CD4-positive, alpha-beta T cell treated with Interleukin-6 at 100 ng/mL for 8 hours (primary cell): ENCODE results near the gene COG8.
A peak's percentile ranks its signal among the peaks of the same experiment; 100 is the strongest.
"Not testable (repeated sequence)": the region's sequence is repeated elsewhere in the genome, so short reads cannot be mapped to it uniquely, and the experiment has no call there.

Experiments
- DNase-seq: peaks from one replicate; pipeline ENCODE4 v3.0.0-alpha.2; 2020; ENCODE audit warnings: mixed read lengths, low spot score

The COG8 gene, protein sequence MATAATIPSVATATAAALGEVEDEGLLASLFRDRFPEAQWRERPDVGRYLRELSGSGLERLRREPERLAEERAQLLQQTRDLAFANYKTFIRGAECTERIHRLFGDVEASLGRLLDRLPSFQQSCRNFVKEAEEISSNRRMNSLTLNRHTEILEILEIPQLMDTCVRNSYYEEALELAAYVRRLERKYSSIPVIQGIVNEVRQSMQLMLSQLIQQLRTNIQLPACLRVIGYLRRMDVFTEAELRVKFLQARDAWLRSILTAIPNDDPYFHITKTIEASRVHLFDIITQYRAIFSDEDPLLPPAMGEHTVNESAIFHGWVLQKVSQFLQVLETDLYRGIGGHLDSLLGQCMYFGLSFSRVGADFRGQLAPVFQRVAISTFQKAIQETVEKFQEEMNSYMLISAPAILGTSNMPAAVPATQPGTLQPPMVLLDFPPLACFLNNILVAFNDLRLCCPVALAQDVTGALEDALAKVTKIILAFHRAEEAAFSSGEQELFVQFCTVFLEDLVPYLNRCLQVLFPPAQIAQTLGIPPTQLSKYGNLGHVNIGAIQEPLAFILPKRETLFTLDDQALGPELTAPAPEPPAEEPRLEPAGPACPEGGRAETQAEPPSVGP

DNA sequence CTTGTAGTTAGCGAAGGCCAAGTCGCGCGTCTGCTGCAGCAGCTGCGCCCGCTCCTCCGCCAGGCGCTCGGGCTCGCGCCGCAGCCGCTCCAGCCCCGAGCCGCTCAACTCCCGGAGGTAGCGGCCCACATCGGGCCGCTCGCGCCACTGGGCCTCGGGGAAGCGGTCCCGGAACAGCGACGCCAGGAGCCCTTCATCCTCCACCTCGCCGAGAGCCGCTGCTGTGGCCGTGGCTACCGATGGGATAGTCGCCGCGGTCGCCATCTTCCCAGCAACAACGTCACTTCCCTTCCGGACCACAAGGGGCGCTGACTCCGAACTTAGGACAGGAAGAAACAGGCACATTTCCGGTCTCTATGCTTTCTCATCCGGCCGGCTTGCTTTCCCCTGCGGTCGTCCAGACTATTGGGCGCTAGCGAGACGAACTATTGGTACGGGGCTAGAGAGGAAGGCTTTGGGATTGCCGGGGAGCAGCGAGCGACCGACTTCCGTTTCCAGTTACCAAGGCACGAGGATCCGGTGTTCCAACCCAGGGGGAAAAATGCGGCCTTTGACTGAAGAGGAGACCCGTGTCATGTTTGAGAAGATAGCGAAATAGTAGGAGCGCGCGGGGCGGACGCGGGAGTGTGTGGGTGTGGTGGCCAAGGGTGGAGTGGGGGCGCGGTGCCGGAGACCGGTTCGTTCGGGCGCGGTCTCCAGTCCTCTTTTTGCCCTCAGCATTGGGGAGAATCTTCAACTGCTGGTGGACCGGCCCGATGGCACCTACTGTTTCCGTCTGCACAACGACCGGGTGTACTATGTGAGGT is at the start of gene COG8, which contains the start of gene NIP7:
Gene COG8 (minus strand): TSS at position 276 of the 806 bp plus-strand sequence. CDS start 12 bp downstream, at position 264.
Gene NIP7 (plus strand): TSS at position 484 of the 806 bp plus-strand sequence. CDS start 58 bp downstream, at position 542.
- peak; percentile 91 for DNase-seq

DNA sequence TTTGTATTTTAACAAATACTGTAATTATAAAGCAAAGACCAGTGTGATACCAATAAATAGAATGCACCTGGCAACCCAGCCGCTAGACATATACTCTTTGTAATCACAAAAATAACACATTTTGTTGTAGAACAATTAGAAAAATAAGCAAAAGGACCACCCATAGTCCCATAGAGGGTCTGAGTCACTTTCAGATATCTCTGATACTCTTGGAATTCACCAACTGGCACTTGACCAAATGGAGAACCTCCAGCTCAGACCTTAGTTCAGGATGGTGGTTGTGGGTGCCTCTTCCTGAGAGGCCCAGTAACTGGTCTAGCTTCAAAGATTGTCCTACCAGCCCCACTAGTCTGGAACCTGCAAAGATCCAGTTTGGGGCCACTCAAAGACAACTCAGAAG is 47.2 kb upstream of the COG8 start:
- DNase-seq: no peak

DNA sequence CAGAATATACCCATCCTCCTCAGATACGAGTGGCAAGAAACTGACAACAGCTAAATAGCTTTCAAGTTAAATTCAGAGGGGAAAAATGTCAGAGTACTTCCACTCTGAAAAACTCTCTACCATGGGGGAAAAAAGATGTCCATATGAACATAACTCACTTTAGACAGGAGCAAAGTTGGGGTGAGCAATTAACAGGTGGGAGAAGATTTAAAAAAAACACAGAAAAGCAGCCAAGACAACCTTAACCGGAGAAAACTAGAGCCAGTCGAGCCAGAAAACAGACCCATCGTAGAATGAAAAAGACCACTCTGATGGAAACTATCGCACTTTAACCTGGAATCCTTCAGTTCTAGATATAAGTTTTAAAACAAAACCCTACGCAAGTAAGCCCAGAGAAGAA is 45.6 kb upstream of the COG8 start:
- DNase-seq: no peak

GRCh38 chr16:69382421-69382820 is 43.1 kb upstream of the COG8 start:
- no peak for DNase-seq

- DNase-seq: no peak
Observed at GRCh38 chr16:69381231-69381630, 41.9 kb upstream of the COG8 start.

DNA sequence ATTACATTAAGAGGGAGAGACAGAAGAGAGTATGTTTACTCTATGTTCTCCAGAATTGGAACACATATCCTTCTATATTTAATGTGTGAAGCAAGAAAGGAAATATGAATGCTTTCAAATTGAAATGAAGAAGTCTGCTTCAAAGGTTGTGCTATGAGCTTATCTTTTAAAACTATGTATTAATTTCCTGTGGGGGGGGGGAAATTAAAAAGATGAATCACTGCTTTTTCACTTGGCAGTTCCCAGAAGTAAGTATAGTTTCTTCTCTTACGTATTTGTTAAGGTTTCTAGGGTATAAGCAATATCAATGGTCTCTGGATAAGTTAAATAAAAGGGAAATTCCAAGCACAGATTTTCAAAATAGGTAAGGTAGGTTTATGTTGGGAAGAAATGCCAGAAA is 39.4 kb upstream of the COG8 start:
- DNase-seq: no peak

GRCh38 chr16:69378036-69378435 is 38.7 kb upstream of the COG8 start:
- no peak for DNase-seq

- DNase-seq: no peak
Observed at GRCh38 chr16:69376393-69377059, 37.2 kb upstream of the COG8 start.

DNA sequence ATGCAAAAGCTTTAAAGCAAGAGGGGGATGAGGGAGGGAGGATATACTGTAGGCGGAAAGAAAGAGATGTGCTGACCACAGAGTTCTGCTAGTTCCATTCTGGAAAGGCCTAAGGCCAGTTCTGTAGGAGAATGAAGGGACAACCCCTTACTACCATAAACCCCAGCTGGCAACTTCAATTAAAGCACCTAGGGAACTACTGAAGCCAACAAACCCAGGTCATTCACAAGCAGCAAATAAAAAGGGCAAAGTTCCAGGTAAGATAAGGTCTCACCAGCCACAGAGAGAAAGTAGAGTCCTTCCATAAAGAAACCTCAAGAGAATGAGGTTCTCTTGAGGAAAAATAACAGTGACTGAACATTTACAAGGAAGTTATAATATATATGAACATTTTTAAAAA is 33.7 kb upstream of the COG8 start:
- no peak for DNase-seq

DNA sequence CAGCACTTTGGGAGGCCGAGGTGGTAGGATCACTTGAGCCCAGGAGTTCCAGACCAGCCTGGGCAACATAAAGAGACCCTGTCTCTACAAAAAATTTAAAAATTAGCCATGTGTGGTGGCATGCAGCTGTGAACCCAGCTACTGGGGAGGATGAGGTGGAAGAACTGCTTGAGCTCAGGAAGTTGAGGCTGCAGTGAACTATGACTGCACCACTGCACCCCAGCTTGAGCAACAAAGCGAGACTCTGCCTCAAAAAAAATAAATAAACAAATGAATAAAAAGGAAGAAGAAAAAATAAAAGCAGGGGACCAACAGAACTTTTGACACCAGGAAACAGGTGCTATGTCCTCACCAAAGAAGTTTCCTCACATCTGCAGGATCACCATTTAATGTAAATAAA is 32.2 kb upstream of the COG8 start:
- DNase-seq: no peak

- DNase-seq: no peak
Observed at GRCh38 chr16:69368866-69369265, 29.5 kb upstream of the COG8 start.

DNA sequence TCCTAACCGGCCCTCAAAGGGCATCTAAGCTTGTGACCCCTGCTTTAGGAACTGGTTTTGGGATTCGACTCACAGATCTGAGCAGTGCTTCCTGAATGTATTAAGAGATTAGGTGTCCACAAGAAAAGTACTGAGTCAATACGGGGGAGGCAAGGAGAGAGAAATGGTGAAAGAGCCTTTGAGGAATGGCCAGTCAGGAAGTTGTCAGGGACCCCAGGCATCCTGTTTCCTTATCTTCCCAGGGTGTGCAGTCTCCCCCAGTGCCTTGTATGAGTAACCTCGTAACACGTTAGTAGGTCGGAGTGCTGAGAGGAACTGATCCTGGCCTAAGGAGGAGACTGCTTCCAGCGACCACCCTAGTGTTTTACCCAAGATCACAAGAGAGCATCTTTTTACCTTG is 28.6 kb upstream of the COG8 start:
- no peak for DNase-seq

DNA sequence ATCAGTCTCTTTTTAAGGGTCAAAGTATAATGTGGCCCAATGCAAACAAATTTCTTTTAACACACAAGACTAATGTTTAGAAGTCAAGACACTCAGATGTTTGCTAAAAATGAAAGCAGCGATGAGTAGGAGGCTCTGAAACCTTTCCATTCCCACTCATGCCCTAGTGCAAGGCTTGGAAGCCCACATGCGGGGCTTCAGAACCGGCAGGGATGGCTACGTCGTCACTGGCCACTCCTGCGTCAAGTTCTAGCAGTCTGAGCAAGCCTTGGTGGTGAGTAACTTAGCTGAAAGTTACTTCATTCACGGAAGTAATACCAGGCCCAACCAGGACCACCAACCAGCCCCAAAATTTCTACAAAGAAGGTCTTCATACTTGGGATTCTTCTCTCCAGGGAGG is 27.1 kb upstream of the COG8 start:
- DNase-seq: no peak

DNA sequence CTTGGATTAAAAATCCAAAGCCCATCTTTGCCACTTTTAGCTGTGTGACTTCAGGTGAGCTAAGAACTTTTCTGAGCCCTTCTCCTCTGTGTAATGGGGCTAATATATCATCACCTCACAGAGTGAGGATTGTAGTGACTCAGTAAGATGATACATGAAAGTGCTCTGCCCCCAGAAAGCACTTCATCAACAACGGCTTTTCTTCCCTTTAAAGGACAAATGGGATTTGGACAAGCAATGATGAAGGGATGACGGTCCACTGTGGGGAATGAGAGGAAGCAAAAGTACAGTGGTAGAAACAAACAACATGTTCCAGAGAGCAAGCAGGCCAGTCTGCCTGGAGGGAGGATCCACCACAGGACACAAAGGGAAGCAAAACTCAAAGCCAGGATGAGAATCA is 26.5 kb upstream of the COG8 start:
- no peak for DNase-seq

- DNase-seq: no peak
Observed at GRCh38 chr16:69364088-69364487, 24.7 kb upstream of the COG8 start.

DNA sequence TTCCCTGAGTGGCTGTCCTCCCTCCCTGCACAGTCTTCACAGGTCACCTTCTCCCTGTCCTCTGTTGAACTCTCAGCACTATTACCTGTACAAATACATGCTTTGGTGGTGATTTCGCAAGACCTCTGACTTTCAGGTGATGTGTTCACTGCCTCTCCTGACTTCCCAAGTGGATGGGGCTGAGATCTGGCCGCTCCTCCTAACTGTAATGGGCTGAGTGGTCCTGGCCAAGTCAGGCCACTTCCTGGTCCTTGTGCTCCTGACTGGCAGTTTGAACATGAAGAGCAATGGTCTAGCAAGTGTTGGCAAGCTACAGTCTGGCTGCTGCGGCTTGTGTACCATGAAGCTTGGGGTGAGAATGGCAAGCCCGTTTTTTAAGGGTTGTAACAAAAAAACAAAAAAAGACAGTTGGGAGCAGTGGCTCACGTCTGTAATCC is 23.9 kb upstream of the COG8 start:
- no peak for DNase-seq

DNA sequence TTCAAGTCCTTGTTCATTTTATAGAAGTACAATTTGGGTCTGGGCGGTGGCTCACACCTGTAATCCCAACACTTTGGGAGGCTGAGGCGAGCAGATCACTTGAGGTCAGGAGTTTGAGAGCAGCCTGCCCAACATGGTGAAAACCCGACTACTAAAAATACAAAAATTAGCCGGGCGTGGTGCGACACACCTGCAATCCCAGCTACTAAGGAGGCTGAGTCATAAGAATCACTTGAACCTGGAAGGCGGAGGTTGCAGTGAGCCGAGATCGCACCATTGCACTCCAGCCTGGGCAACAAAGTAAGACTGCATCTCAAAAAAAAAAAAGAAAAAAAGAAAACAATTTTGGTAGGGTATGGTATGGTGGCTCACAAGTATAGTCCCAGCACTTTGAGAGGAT is 20.7 kb upstream of the COG8 start:
- DNase-seq: not testable (repeated sequence)

GRCh38 chr16:69351309-69352027 is 12.1 kb upstream of the COG8 start, which contains the start of gene TMED6:
Gene TMED6 (minus strand): TSS chr16:69351786. CDS start chr16:69351753, 33 bp downstream.
- no peak for DNase-seq

- no peak for DNase-seq
Observed at GRCh38 chr16:69350536-69351133, 11.3 kb upstream of the COG8 start.

GRCh38 chr16:69349536-69349935 is 10.2 kb upstream of the COG8 start:
- no peak for DNase-seq

DNA sequence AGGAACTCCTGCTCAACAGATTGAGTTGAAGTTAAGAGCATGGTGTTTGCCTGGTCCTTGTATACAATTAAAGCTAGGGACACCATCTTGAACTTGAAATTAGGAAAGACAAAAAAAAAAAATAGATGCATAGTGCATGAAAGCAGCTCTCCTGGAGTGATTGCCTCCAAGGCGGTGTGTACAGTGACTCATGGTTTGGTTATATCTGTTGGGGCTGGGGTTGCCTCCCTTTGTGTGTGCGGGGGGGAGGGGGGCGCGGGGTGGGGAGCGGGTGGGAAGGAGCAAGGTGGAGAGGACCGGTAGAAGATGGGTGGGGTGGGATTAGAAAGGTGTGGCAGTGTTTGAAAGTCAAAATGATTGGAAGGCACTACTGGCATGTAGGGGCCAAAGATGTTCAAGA is 8.9 kb upstream of the COG8 start:
- no peak for DNase-seq
